HL-60 (cell line): Measurements from ENCODE around the gene DYNLRB1.

ENCODE experiments used
- POLR2AphosphoS5 ChIP-seq: IDR thresholded peaks from 2 replicates; pipeline ENCODE4 v1.6.1; 2012; ENCODE audit warnings: low read depth
- TF ChIP-seq, protein P1 (sequence below): IDR thresholded peaks from one replicate; pipeline ENCODE4 v1.5.1; 2011; ENCODE audit warnings: low read length, control low read depth, inconsistent platforms; ENCODE audit not compliant: insufficient read depth

DNA sequence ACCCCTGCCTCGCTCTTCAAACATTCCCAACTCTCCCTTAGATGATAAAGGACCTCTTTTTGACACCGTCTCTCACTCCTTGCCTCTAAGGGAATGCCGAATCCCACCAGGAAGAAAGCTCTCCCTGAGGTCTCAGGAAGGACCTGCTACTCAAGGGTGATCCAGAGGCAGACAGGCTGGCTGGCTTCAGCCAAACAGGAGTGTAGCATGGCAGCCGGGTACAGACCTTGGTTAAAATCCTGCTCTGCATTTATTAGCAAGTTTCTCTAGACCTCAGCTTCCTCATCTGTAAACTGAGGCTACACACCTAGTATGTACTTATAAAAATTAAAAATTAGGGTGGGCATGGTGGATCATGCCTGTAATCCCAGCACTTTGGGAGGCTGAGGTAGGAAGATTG lies 59.5 kb downstream of the DYNLRB1 start:
- no peak for TF ChIP-seq POLR2AphosphoS5
- TF ChIP-seq, protein P1, sequence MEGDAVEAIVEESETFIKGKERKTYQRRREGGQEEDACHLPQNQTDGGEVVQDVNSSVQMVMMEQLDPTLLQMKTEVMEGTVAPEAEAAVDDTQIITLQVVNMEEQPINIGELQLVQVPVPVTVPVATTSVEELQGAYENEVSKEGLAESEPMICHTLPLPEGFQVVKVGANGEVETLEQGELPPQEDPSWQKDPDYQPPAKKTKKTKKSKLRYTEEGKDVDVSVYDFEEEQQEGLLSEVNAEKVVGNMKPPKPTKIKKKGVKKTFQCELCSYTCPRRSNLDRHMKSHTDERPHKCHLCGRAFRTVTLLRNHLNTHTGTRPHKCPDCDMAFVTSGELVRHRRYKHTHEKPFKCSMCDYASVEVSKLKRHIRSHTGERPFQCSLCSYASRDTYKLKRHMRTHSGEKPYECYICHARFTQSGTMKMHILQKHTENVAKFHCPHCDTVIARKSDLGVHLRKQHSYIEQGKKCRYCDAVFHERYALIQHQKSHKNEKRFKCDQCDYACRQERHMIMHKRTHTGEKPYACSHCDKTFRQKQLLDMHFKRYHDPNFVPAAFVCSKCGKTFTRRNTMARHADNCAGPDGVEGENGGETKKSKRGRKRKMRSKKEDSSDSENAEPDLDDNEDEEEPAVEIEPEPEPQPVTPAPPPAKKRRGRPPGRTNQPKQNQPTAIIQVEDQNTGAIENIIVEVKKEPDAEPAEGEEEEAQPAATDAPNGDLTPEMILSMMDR: no peak
